Islet of Langerhans (tissue), 1 donor: ENCODE measurements around the gene PPA2.

Experiments used
- FAIRE-seq: peaks from one replicate; lab custom pipeline; 2011; peaks lifted over from hg19 to GRCh38; lab: Jason Lieb, UNC

Gene PPA2

DNA sequence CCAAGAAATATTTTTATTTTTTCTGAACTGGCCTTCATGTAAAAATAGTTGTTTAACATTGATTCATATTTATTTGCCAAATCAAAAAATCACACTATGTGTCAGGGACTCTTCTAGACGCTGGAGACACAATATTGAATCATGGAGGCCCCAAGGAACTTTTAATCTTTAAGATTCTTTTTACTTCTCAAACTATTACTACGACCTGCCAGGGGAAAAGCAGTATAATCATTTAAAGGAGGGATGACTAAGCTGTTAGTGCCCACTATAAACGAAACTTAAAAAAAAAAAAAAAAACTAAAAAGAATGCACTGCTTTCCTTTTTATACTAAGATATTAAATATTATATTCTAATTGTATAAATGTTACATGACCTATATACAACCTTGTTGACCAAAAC, 84.7 kb downstream of the PPA2 start:
- no peak for FAIRE-seq

DNA sequence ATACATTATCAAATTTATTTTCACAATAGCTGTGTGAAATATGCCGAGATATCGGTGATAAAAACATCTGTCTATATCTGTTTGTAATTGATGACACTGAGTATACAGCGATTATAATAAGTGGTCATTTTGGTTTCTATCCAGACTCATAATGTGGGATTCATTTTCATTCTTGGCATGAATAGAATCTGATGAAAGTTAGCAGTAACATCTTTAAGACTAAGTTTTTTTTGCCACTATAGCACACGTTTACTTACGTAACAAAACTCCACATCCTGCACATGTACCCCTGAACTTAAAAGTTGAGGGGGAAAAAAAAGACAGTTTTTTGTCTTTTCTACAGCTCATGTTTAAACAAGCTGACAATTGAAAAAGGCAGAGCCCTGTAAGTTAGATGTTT, 86.4 kb downstream of the PPA2 start:
- no peak for FAIRE-seq

DNA sequence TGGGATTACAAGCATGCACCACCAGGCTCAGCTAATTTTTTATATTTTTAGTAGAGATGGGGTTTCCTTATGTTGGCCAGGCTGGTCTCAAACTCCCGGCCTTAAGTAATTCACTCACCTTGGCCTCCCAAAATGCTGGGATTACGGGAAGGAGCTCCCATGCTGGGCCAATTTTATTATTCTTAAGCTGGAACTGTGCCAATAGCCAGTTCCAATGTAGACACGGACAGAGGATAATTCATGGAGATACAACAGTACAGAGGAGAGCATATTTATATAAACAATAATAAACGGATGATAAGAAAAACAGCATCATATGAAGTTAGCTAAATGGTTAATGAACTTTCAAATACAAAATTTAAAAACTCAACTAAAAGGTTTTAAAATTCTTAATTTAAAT, 87.8 kb downstream of the PPA2 start:
- FAIRE-seq: peak; percentile 45

DNA sequence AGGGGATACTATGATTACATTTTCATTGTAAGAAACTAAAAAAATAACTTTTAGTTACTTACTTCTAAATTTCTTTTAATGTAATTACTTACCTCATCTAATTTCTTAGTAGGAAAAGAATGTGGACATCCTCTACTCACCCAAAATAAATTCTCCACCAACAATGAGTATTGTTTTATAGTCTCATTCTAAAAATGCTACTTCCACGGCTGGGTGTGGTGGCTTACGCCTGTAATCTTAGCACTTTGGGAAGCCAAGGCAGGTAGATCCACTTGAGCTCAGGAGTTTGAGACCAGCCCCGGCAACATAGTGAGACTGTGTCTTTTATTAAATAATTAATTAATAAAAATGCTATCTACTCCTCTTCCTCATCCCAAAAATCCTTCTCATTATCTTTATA, 99.8 kb downstream of the PPA2 start:
- FAIRE-seq: no peak

DNA sequence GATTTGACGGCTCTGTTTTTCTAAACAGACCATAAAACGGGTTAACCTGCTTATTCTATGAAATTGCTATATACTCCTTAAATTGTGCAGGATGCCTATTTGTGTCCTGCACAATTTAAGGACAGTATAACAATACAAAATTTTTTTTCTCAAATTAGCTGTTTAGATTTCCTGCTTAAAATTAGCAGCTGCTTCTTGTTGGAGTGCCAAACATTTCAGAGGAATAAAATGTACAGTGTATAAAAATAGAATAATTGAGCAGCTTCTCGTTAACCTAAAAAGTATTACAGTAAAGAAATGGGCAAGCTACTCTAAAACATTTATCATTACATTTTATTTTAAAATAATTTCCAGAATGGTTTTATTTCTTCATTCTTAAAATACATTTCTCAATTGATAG, 100.5 kb downstream of the PPA2 start:
- peak; percentile 86 for FAIRE-seq

DNA sequence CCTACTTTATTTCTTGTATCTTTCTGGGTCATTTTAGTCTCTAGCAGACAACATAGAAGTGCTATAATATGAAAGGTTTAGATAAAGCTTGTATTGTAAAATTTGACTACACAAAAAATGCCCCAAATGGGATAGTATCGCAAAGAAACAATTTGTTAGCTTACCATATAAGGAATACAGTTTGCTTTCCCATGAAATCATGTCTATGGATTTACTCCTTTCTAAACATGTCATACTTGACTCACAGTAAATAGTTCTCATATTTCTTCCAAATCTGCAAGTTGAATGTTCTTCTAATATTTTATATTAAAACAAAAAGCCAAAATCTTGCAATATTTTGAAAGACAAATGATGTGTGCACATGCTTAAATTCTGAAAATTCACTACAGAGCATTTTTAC, 103.9 kb downstream of the PPA2 start:
- FAIRE-seq: no peak

DNA sequence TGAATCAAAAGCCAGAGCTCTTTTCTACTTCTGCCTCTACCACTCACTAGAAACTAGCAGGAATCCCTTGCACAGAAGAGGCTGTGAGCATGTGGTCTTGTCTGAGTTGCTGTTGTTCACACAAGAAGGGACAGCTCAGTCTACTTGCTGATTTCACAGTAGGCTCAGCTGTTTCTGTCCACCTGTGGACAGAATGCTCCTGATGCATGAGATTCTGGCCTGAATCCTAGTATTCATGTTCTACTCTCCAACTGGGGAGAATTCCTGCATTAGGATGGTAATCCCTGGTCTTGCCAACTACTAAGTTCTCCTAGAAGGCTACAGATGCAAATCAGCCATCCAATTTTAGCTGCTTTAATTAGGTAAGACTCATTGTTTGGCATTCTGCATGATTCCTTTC, 112.8 kb downstream of the PPA2 start:
- no peak for FAIRE-seq

DNA sequence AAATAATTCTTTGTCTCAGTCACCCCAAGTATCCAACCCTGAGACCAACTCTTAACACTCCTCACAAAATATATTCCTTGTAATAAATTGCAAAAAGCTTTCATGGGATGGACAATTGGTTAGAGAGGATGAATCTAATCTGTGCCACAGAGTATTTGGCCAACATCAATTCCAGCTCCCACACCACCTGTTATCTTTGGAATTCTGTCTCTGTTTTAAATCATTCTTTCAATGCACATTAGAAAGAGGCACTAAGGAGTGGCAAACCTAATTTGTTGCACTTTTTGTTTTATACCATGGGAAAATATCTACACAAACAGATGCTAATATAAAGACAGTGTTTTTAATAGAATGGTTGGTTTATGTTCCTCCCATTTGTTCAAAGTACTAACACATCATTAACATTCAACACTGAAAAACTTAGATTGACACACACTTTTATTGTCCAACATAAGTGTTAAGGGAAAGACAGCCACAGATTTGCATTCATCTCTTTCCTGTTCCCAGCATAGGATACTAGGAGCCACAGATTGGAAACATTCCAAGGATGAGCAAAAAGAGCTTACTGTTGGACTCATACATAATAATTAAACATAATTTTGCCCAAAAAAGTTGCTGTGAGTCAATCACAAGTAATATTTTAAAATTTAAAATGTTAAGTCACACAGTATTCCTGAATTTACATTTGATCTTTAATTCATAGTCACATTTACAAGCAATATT, 116.4 kb downstream of the PPA2 start:
- no peak for FAIRE-seq

DNA sequence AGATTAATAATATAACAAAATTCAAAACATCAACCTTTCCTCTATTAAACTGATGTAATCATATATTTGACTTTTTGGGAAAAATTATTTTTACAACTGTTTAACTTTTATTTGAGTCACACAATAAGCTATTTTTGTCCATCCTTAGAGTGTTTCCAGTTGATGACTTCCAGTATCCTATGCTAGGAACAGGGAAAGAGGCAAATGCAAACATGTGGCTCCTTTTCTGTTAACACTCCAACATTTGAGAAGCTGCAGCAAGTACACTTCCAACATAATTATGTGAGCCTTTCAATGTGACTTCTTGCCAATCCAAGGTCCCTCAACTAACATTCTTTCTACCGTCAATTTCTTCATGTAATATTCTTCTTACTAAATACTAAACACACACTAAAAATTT, 117.7 kb downstream of the PPA2 start:
- no peak for FAIRE-seq

DNA sequence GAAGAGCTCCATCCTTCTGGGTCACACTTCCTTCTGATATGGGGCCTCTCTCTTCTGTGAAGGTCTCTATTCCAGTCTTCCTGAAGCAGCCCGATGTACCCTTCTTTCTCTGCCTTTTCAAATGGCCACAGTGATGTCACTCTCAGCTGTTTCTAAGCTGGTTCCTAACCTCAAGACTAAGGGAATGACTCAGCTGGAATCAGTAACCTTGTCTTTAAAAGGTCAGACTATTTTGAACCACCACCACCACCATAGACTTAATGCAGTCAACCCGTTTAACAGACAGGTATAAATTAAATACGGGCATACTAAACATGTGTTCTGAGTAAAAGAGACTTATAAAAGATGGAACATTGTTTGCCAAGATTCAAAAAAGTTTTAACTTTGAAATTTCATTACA, 121.0 kb downstream of the PPA2 start:
- no peak for FAIRE-seq

DNA sequence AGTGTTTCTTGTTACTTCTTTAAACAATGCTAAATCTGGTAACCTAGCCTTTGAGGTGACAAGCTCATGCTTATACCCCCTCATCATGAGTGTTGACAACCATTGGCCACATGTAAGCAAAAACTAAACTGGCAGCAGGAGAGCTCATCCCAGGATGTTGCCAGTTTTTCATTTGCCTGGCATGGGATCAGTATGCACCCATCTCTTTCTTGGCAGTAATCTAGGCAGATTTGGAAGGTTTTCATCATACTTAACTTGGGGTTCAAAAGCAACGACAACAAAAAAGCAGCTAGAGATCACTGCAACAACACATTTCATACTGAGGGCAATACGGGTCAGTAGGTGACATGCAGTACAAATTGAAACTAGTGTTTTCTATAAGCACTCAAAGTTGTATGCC, 122.0 kb downstream of the PPA2 start:
- no peak for FAIRE-seq

DNA sequence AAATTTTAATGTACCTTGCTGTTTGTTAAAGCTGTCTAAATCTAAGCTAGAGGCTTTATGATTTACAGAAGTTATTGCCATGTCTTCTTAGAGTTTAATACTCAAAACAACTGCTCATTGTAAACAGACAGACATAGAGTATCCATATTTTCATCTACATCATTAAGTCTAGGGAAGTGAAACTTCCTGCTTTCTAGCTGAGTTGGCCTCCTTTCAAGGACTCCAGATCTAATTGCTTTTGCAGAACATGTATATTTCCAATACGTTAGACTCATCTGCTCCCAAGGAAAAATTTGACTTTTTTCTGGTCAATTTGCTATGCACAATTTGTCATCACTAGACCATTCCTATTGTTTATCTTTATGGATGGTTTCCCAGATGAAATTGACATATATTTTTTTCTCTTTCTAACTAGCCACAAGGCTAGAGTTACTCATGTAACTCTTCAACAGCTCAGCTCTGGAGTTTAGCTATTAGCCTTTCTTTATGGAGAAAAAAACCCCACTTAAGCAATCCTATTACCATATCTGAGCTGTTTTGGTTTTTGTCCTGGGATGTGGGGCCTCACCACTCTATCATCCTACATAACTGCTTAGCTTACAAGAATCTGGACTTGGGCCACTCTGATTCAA, 122.9 kb downstream of the PPA2 start:
- FAIRE-seq: no peak

DNA sequence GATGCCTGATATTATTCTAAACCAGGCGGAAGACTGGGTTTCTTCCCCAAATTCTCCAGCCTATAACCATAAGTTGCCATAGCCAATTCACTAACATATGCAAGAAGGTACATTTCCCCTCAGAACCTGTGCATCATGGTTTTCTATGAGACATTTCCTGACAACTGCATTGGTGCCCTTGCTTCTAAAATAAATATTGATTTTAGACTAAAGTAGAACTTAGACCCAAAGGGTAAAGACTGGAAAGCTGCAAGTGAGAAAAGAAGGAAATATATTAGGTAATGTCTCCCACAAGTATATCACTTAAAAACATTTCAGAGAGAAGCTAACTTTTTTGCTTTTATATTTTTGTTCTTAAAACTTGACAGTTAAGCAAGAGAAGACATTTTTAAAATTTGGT, 125.1 kb downstream of the PPA2 start:
- FAIRE-seq: no peak

DNA sequence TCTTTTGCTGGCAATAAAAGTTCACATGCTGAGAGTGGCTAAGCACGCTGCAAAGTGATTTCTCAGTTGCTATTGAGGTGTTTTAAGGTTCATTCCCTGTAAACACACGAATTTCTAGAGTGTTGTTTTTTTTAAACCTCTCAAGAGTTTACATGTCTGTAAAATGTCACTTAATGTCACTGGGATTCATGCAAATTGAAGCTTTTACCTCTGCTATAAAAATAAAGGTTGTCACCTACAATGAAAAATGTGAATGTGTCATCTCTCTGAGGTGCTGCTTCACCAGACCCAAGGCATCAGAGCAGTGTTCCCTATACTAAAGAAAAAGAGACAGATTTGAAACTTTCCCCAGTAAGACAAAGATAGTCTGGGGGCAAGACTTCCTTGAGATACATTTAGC, 127.0 kb downstream of the PPA2 start:
- no peak for FAIRE-seq

DNA sequence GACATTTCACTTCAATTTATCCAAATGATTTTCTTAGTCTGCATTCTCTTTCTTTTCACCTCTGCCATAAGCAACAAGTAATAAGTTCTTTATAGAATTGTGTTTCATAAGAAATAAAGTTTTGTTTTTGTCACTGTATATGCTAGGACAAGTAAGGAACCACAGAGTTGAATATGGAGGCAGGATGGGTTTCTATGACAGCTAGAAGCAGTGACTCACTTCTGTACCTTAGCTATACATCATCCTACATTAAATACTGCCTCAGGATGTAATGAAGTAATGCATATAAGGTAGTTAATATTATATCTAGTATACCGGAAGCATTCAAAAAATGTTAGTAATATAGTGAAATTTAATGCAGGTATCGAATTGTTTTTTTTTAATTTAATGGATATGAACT, 128.0 kb downstream of the PPA2 start:
- no peak for FAIRE-seq

DNA sequence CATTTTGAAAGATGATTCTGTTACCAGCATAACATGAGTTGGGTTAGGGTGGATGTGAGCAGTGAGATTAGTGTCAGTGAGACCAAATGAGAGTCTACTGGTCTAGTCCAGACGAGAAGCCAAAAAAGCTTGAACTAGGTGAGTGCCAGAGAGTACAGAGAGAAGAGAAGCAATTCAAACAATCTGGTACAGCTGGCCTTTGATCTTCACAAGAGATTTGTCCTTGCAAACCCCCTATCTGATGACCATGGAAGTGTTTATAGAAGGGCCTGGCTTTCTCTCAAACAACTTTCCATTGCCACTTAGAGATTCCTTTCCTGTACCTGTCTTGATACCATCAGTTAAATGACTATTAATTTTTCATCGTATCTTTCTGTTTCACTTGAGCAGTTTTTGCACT, 128.5 kb downstream of the PPA2 start:
- FAIRE-seq: no peak

DNA sequence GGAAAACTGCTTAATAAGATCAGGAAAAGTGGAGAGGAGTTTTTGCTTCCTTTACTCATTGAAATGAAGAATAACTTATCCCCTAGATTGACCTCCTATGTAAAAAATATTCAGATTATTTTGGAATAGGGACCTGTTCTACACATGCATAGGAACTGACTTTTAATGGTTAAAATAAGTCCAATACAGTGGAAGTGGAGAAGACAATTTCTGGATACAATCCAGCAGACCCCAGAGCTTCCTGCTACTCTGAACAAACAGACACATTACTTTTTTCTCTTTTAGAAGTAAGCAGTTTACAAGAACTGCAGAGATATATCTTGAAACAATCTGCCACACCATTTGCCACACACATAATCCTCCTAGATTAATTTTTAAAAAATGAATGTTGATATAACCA, 129.7 kb downstream of the PPA2 start:
- no peak for FAIRE-seq

DNA sequence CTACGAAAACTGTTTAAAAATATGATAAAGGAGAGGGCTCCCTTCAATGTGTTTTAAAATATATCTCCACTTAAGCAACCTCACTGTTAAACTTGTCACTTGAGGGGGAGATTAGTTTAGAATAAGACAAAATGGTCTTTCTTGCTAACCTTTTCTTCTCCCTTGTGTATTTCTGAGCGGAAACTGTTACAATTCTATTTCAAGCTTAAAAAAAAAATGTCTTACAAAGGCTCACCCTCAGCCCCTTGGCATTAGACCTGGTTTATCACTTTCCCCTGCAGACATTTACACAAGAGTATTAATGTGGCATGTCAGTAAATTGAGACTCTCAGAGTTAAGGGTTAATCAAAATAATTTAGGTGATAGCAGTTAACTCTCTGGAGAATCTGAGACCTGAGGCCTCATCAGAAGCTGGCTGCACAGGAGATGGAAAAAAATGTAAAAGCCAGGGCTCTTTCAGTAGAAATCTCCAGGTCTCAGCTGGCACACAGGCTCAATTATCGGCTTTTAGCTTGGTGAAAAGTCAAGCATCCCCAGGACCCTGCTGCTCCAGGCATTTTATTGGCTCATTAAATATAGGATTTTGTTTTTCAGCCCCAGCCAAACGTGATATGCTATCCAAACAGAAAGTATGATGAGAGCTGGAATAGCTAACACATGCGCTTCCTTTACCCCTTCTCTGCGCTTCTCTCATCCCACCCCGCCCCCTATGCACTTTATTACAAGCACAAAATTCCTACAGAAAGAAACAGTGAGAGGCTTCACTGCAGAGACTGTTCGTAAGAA, 130.5 kb downstream of the PPA2 start:
- no peak for FAIRE-seq

DNA sequence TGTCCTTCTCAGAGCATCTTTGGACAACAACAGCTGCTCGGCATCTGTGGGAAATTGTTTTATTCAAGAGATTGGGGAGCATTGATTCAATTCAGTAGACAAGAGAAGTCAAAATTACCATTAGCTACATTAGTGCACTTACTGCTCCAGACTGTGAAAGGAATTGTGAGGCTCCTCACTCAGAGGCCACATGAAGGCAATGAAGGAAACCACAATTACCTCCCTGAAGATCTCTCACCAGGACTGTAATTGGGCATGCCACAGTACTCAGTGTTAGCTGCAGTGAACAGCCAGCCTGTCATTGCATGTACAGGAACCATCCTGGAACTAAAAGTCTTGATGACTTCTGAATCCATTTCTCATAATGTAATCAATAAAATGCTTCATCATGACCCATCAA, 144.8 kb downstream of the PPA2 start:
- no peak for FAIRE-seq

DNA sequence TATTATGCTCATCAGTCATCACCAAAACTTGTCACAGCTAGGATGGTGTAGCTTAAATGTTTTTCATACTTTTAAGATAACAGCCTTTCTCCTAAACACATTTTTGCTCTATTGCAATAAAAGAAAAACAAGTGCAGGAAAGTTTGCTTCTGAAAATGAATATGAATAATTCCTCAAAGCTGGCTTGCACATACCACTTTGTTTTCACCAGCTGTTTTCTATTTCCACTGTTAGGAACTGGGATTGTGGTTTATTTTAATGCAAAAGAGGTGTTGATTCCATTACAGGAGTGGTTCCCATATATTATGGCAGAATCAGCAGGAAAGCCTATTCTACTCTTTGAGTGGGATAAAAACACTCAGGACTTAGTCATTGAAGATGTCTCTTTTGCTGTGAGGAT, 145.9 kb downstream of the PPA2 start:
- FAIRE-seq: no peak

DNA sequence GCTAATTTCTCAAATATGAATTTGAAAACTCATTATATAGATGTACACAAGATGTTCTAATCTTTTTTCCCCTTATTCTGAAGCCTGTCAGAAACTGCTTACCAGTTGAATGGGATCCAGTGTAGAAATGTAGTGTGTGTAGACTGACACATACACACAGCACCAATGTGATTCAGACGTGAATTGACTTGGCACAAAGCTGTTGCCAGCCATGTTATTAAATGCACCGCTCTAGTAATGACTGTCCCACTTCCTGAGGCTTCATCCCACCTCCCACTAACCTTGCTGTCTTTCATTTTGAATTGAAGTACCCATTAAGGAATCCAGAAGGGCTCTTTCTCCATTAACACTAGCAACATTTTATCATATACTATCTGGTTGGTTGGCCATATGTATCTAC, 146.6 kb downstream of the PPA2 start:
- FAIRE-seq: no peak
